ENCODE measurements around the gene QSOX1. TPM values are rescaled to one million over a fixed set of nuclear protein-coding genes. Genes with fewer than 3 reads are reported as not detected.
A peak's percentile ranks its signal among the peaks of the same experiment; 100 is the strongest.
"Not testable (repeated sequence)": the region's sequence is repeated elsewhere in the genome, so short reads cannot be mapped to it uniquely, and the experiment has no call there.

The QSOX1 gene
- 10 to 100 TPM; 35.1 to 36.5 TPM for total RNA-seq

GRCh38 chr1:180154325-180155181 is at the start of gene QSOX1:
QSOX1 (plus strand) TSS chr1:180154869; CDS start chr1:180154908, 39 bp downstream.
- Mint-ChIP-seq H3K4me3 (peak within 1 kb of the TSS; percentile 90), H3K27ac (peak within 1 kb of the TSS; percentile 87), H3K4me1 (peaks cover 28% of the 10 kb centered on the region), H3K27me3 (no peaks in the 10 kb centered on the region), H3K36me3 (no peaks in the 10 kb centered on the region), H3K9me3 (no peaks in the 10 kb centered on the region)
- peak; percentile 89 for DNase-seq

GRCh38 chr1:180112091-180112490 is 42.6 kb upstream of the QSOX1 start:
- Mint-ChIP-seq H3K4me3 (no peak overlapping the region), H3K9me3 (peaks cover 1% of the 10 kb centered on the region), H3K27me3 (no peaks in the 10 kb centered on the region), H3K4me1 (no peaks in the 10 kb centered on the region), H3K36me3 (peaks cover 18% of the 10 kb centered on the region), H3K27ac (no peak overlapping the region)
- DNase-seq, result no peak

GRCh38 chr1:180112984-180113647 is 41.6 kb upstream of the QSOX1 start:
- DNase-seq, result no peak
- Mint-ChIP-seq H3K4me3 (no peak overlapping the region), H3K27ac (no peak overlapping the region), H3K36me3 (peaks cover 16% of the 10 kb centered on the region), H3K27me3 (no peaks in the 10 kb centered on the region), H3K9me3 (peaks cover 1% of the 10 kb centered on the region), H3K4me1 (no peaks in the 10 kb centered on the region)

GRCh38 chr1:180114396-180114945 is 40.2 kb upstream of the QSOX1 start:
- H3K36me3 Mint-ChIP-seq, result peaks cover 16% of the 10 kb centered on the region
- no peaks in the 10 kb centered on the region for H3K4me1 Mint-ChIP-seq
- H3K4me3 Mint-ChIP-seq, result no peak overlapping the region
- DNase-seq, result no peak
- H3K27me3 Mint-ChIP-seq, result no peaks in the 10 kb centered on the region
- no peak overlapping the region for H3K27ac Mint-ChIP-seq
- peaks cover 1% of the 10 kb centered on the region for H3K9me3 Mint-ChIP-seq

GRCh38 chr1:180116964-180117763 is 37.5 kb upstream of the QSOX1 start:
- no peak overlapping the region for H3K27ac Mint-ChIP-seq
- no peaks in the 10 kb centered on the region for H3K4me1 Mint-ChIP-seq
- H3K9me3 Mint-ChIP-seq, result peaks cover 1% of the 10 kb centered on the region
- H3K36me3 Mint-ChIP-seq, result peaks cover 16% of the 10 kb centered on the region
- DNase-seq, result no peak
- H3K4me3 Mint-ChIP-seq, result no peak overlapping the region
- no peaks in the 10 kb centered on the region for H3K27me3 Mint-ChIP-seq

- DNase-seq, result no peak
- Mint-ChIP-seq H3K36me3 (peaks cover 13% of the 10 kb centered on the region), H3K27ac (no peak overlapping the region), H3K27me3 (no peaks in the 10 kb centered on the region), H3K4me3 (no peak overlapping the region), H3K4me1 (no peaks in the 10 kb centered on the region), H3K9me3 (peaks cover 1% of the 10 kb centered on the region)
Measured at GRCh38 chr1:180117764-180118116, 36.9 kb upstream of the QSOX1 start.

GRCh38 chr1:180119837-180120236 is 34.8 kb upstream of the QSOX1 start:
- H3K9me3 Mint-ChIP-seq, result peaks cover 1% of the 10 kb centered on the region
- DNase-seq, result no peak
- H3K4me1 Mint-ChIP-seq, result no peaks in the 10 kb centered on the region
- no peak overlapping the region for H3K27ac Mint-ChIP-seq
- no peak overlapping the region for H3K4me3 Mint-ChIP-seq
- peaks cover 8% of the 10 kb centered on the region for H3K36me3 Mint-ChIP-seq
- no peaks in the 10 kb centered on the region for H3K27me3 Mint-ChIP-seq

- Mint-ChIP-seq H3K27me3 (no peaks in the 10 kb centered on the region), H3K27ac (peak overlapping the region; percentile 42), H3K4me3 (no peak overlapping the region), H3K36me3 (no peaks in the 10 kb centered on the region), H3K9me3 (no peaks in the 10 kb centered on the region), H3K4me1 (no peaks in the 10 kb centered on the region)
- no peak for DNase-seq
Measured at GRCh38 chr1:180123463-180123936, 31.2 kb upstream of the QSOX1 start.

GRCh38 chr1:180130651-180131050 is 24.0 kb upstream of the QSOX1 start:
- H3K9me3 Mint-ChIP-seq, result no peaks in the 10 kb centered on the region
- no peaks in the 10 kb centered on the region for H3K36me3 Mint-ChIP-seq
- no peak overlapping the region for H3K27ac Mint-ChIP-seq
- H3K4me1 Mint-ChIP-seq, result peaks cover 3% of the 10 kb centered on the region
- H3K27me3 Mint-ChIP-seq, result no peaks in the 10 kb centered on the region
- no peak overlapping the region for H3K4me3 Mint-ChIP-seq
- DNase-seq, result no peak

- no peaks in the 10 kb centered on the region for H3K9me3 Mint-ChIP-seq
- H3K4me3 Mint-ChIP-seq, result no peak overlapping the region
- peak; percentile 35 for DNase-seq
- no peaks in the 10 kb centered on the region for H3K27me3 Mint-ChIP-seq
- H3K4me1 Mint-ChIP-seq, result peaks cover 3% of the 10 kb centered on the region
- no peak overlapping the region for H3K27ac Mint-ChIP-seq
- no peaks in the 10 kb centered on the region for H3K36me3 Mint-ChIP-seq
Measured at GRCh38 chr1:180131510-180131909, 23.2 kb upstream of the QSOX1 start.

- Mint-ChIP-seq H3K4me3 (no peak overlapping the region), H3K27ac (no peak overlapping the region), H3K36me3 (no peaks in the 10 kb centered on the region), H3K9me3 (no peaks in the 10 kb centered on the region), H3K4me1 (peaks cover 3% of the 10 kb centered on the region), H3K27me3 (no peaks in the 10 kb centered on the region)
- DNase-seq, result no peak
Measured at GRCh38 chr1:180133193-180133592, 21.5 kb upstream of the QSOX1 start.

GRCh38 chr1:180133688-180134087 is 21.0 kb upstream of the QSOX1 start:
- H3K4me3 Mint-ChIP-seq, H3K36me3 Mint-ChIP-seq, H3K27ac Mint-ChIP-seq, H3K4me1 Mint-ChIP-seq, H3K27me3 Mint-ChIP-seq, H3K9me3 Mint-ChIP-seq, DNase-seq: not testable (repeated sequence)

GRCh38 chr1:180135535-180135934 is 19.1 kb upstream of the QSOX1 start:
- Mint-ChIP-seq H3K27me3 (no peaks in the 10 kb centered on the region), H3K9me3 (no peaks in the 10 kb centered on the region), H3K4me1 (peaks cover 3% of the 10 kb centered on the region), H3K4me3 (no peak overlapping the region), H3K36me3 (no peaks in the 10 kb centered on the region), H3K27ac (no peak overlapping the region)
- no peak for DNase-seq

GRCh38 chr1:180136331-180136967 is 18.2 kb upstream of the QSOX1 start:
- Mint-ChIP-seq H3K36me3 (no peaks in the 10 kb centered on the region), H3K27ac (no peak overlapping the region), H3K4me1 (peaks cover 3% of the 10 kb centered on the region), H3K9me3 (no peaks in the 10 kb centered on the region), H3K27me3 (no peaks in the 10 kb centered on the region), H3K4me3 (no peak overlapping the region)
- no peak for DNase-seq
